SK-N-SH (cell line): ENCODE results near the gene FTL. TPM values are rescaled to one million over a fixed set of nuclear protein-coding genes. Genes with fewer than 3 reads are reported as not detected.

Experiments
- CTCF ChIA-PET: fragments of 300-600, 350-600 bp; formaldehyde crosslinking; extraction: SDS; loops from one replicate; lab custom pipeline; 2021; lab: Yijun Ruan, JAX
- POLR2A ChIA-PET: fragments of 350-600 bp; sonication (Branson Sonifier 250); formaldehyde crosslinking; extraction: SDS; loops from one replicate; lab custom pipeline; 2020; ENCODE audit warnings: antibody characterized with exemption, inconsistent platforms; lab: Yijun Ruan, JAX
- DNase-seq: peaks from one replicate; pipeline ENCODE4 v3.0.0; 2012
- H2AFZ ChIP-seq: fragments of 200-600 bp; sonication (generic); 2 replicates; pipeline ENCODE4 v1.8.1; 2016; ENCODE audit warnings: antibody characterized with exemption, mild to moderate bottlenecking, low read depth
- H3F3A ChIP-seq: fragments of 200-600 bp; sonication (generic); replicated peaks from 2 replicates; pipeline ENCODE3; 2016; ENCODE audit warnings: antibody characterized with exemption, mild to moderate bottlenecking; ENCODE audit not compliant: insufficient read depth
- H3K27ac ChIP-seq, 2 experiments: fragments of 200-500 bp in 1 of 2; fragments of 200-600 bp in 1 of 2; sonication (Bioruptor generic) in 1 of 2; sonication (generic), shearing (Covaris generic) in 1 of 2; 2 replicates each; pipeline versions ENCODE4 v1.5.1 to v1.6.1; 2014 to 2016; ENCODE audit warnings: low read depth in 2 of 2, inconsistent platforms in 1 of 2, low read length in 1 of 2, mild to moderate bottlenecking in 1 of 2, mixed read lengths in 1 of 2
- H3K27me3 ChIP-seq: fragments of 200-600 bp; sonication (generic), shearing (Covaris generic); 2 replicates; pipeline ENCODE4 v1.6.1; 2016; ENCODE audit warnings: mixed run types; ENCODE audit not compliant: insufficient read depth
- H3K36me3 ChIP-seq, 2 experiments: fragments of 200-500 bp in 1 of 2; fragments of 200-600 bp in 1 of 2; sonication (Bioruptor generic) in 1 of 2; sonication (generic) in 1 of 2; replicated peaks in 1 of 2; 2 replicates each; pipeline versions ENCODE3 to v1.5.1; 2014 to 2016; ENCODE audit warnings: low read length in 1 of 2, mild to moderate bottlenecking in 1 of 2; ENCODE audit not compliant: insufficient read depth in 2 of 2, control insufficient read depth in 1 of 2
- H3K4me1 ChIP-seq, 2 experiments: fragments of 200-500 bp in 1 of 2; fragments of 200-600 bp in 1 of 2; sonication (Bioruptor generic) in 1 of 2; sonication (generic), shearing (Covaris generic) in 1 of 2; 2 replicates each; pipeline versions ENCODE4 v1.5.1 to v1.6.1; 2014 to 2016; ENCODE audit warnings: low read depth in 1 of 2, low read length in 1 of 2, mixed run types in 1 of 2; ENCODE audit not compliant: insufficient read depth in 2 of 2, control insufficient read depth in 1 of 2
- H3K4me2 ChIP-seq: fragments of 200-600 bp; sonication (generic), shearing (Covaris generic); 2 replicates; pipeline ENCODE4 v1.6.1; 2017; ENCODE audit warnings: mixed run types
- H3K4me3 ChIP-seq, 2 experiments: fragments of 200-500 bp in 1 of 2; fragments of 200-600 bp in 1 of 2; sonication (Bioruptor generic) in 1 of 2; sonication (generic), shearing (Covaris generic) in 1 of 2; 2 replicates each; pipeline versions ENCODE4 v1.5.1 to v1.8.1; 2014 to 2016; ENCODE audit warnings: low read depth in 2 of 2, inconsistent platforms in 1 of 2, low read length in 1 of 2, mild to moderate bottlenecking in 1 of 2, mixed read lengths in 1 of 2, moderate library complexity in 1 of 2
- H3K79me2 ChIP-seq: fragments of 200-600 bp; sonication (generic); 2 replicates; pipeline ENCODE4 v1.8.1; 2017; ENCODE audit warnings: mild to moderate bottlenecking; ENCODE audit not compliant: insufficient read depth
- H3K9ac ChIP-seq: fragments of 200-600 bp; sonication (generic); 2 replicates; pipeline ENCODE4 v1.6.1; 2017; ENCODE audit warnings: mixed run types
- H3K9me2 ChIP-seq: fragments of 200-600 bp; sonication (generic); 2 replicates; pipeline ENCODE4 v1.6.1; 2017; ENCODE audit warnings: mixed run types
- H3K9me3 ChIP-seq: fragments of 200-600 bp; sonication (generic); 2 replicates; pipeline ENCODE4 v1.6.1; 2017; ENCODE audit warnings: mixed run types, mild to moderate bottlenecking, moderate library complexity
- H4K20me1 ChIP-seq: fragments of 200-600 bp; sonication (generic); 2 replicates; pipeline ENCODE4 v1.6.1; 2017; ENCODE audit warnings: mild to moderate bottlenecking, mixed run types; ENCODE audit not compliant: insufficient read depth
- ELF1 ChIP-seq: IDR thresholded peaks from 2 replicates; pipeline ENCODE4 v1.4.0; 2012
- EZH2phosphoT487 ChIP-seq: fragments of 200-600 bp; sonication (generic); IDR thresholded peaks from 2 replicates; pipeline ENCODE4 v1.6.1; 2017; ENCODE audit warnings: low read depth, mixed run types, mild to moderate bottlenecking, antibody characterized with exemption, moderate library complexity, borderline replicate concordance
- FOXJ3 ChIP-seq: sonication (generic); formaldehyde crosslinking; IDR thresholded peaks from 2 replicates; pipeline ENCODE4 v1.5.1; 2020; ENCODE audit warnings: mild to moderate bottlenecking, missing genetic modification reagents
- GABPA ChIP-seq: IDR thresholded peaks from 2 replicates; pipeline ENCODE4 v1.4.0; 2012; ENCODE audit warnings: low read depth, mild to moderate bottlenecking
- GATA2 ChIP-seq: sonication (generic); formaldehyde crosslinking; IDR thresholded peaks from 2 replicates; pipeline ENCODE4 v1.5.0; 2020; ENCODE audit warnings: mild to moderate bottlenecking, missing genetic modification reagents
- MEF2A ChIP-seq: IDR thresholded peaks from 2 replicates; pipeline ENCODE4 v1.4.0; 2012; ENCODE audit warnings: low read depth, borderline replicate concordance
- RAD21 ChIP-seq: IDR thresholded peaks from 2 replicates; pipeline ENCODE4 v1.6.1; 2012; ENCODE audit warnings: mild to moderate bottlenecking, low read length
- RXRA ChIP-seq: IDR thresholded peaks from 2 replicates; pipeline ENCODE4 v1.4.0; 2012; ENCODE audit warnings: low read depth, mild to moderate bottlenecking, borderline replicate concordance
- WGBS: methylation state at CpG from one replicate; pipeline ENCODE4 v1.1.6; 2017; ENCODE audit warnings: low lambda C conversion rate; 5-methylcytosine and 5-hydroxymethylcytosine counted together
- polyA plus RNA-seq, 3 experiments: library from polyadenylated mRNA; depleted of rRNA; stranded (reverse); fragments of >200 nt; gene quantifications; 2 replicates each; pipeline ENCODE4 v1.2.3, GENCODE V29; 2012
- TF ChIP-seq, protein P1 (sequence below): fragments of 150-350 bp; IDR thresholded peaks from 2 replicates; pipeline ENCODE4 v1.6.1; 2016; ENCODE audit warnings: mild to moderate bottlenecking, low read depth, low read length
- TF ChIP-seq, protein P2 (sequence below): IDR thresholded peaks from 2 replicates; pipeline ENCODE4 v1.4.0; 2012; ENCODE audit warnings: low read depth
- TF ChIP-seq, protein P3 (sequence below): fragments of 150-350 bp; IDR thresholded peaks from 2 replicates; pipeline ENCODE4 v1.6.1; 2017; ENCODE audit warnings: antibody characterized with exemption, low read length, low read depth, borderline replicate concordance

The FTL gene
- polyA plus RNA-seq, 1 of the 3 experiments (the other 2 are of a cell fraction) = 875 TPM

DNA sequence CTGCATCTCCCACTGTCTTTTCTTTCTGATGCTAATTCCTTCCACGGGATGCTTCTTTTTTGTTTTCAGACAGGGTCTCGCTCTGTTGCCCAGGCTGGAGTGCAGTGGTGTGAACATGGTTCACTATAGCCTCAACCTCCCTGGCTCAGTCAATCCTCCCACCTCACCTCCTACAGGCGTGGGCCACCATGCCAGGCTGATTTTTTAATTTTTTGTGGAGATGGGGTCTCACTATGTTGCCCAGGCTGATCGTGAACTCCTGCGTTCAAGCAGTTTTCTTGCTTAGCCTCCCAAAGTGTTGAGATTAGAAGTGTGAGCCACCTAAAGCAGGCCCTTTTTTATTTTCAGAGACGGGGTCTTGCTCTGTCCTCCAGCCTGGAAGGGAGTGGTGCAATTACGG is 23.2 kb downstream of the FTL start:
- no peak overlapping the region for H3K9ac ChIP-seq
- POLR2A ChIA-PET = no interaction called here

DNA sequence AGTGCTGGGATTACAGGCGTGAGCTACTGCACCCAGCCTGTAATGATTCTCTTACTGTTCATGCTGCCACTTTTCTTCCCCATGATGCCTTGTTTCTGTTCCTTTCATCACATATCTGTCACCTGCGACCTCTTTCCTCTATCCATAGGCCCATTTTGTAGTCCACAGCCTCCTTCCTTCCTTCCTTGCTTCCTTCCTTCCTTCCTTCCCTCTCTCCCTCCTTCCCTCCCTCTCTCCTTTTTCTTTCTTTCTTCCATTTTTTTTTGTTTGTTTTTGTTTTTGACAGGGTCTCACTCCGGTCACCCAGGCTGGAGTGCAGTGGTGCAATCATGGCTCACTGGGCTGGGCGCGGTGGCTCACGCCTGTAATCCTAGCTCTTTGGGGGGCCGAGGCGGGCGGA is 23.8 kb downstream of the FTL start:
- CTCF ChIA-PET = interaction anchor here (6.2 kb wide), 1 partner anchor 17 kb away, joined by 54 read pairs; no protein-coding TSS in a partner anchor
- Histone ChIP-seq H3K4me1 (peaks cover 0 to 7% of the 10 kb centered on the region in 2 experiments; a peak in 1 of 4 replicates), H3K4me2 (no peak overlapping the region), H3K9ac (no peak overlapping the region), H3K4me3 (no peak overlapping the region), H3K27me3 (no peaks in the 10 kb centered on the region), H3F3A (peaks cover 6% of the 10 kb centered on the region), H2AFZ (no peak overlapping the region), H3K79me2 (peaks cover 42% of the 10 kb centered on the region), H4K20me1 (no peaks in the 10 kb centered on the region), H3K27ac (no peak overlapping the region), H3K9me2 (no peaks in the 10 kb centered on the region), H3K36me3 (peaks cover 5 to 30% of the 10 kb centered on the region in 2 experiments), H3K9me3 (no peaks in the 10 kb centered on the region)
- POLR2A ChIA-PET = no interaction called here
- DNase-seq = no peak
- TF ChIP-seq EZH2phosphoT487 = no peak
- TF ChIP-seq GABPA = no peak
- TF ChIP-seq GATA2 = no peak
- TF ChIP-seq RXRA = no peak
- TF ChIP-seq FOXJ3 (CRISPR knock-in tag) = no peak
- TF ChIP-seq MEF2A = no peak
- no peak for TF ChIP-seq RAD21
- TF ChIP-seq, protein P1, sequence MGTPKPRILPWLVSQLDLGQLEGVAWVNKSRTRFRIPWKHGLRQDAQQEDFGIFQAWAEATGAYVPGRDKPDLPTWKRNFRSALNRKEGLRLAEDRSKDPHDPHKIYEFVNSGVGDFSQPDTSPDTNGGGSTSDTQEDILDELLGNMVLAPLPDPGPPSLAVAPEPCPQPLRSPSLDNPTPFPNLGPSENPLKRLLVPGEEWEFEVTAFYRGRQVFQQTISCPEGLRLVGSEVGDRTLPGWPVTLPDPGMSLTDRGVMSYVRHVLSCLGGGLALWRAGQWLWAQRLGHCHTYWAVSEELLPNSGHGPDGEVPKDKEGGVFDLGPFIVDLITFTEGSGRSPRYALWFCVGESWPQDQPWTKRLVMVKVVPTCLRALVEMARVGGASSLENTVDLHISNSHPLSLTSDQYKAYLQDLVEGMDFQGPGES = no peak
- 94% methylated on average over 9 of the region's 9 CpGs for WGBS

More for the DNA sequence above, 23.2 kb downstream of the FTL start:
- H2AFZ ChIP-seq = no peak overlapping the region
- no peaks in the 10 kb centered on the region for H3K27me3 ChIP-seq
- DNase-seq = no peak
- no peaks in the 10 kb centered on the region for H3K9me3 ChIP-seq
- H3K4me1 ChIP-seq = peaks cover 0 to 7% of the 10 kb centered on the region in 2 experiments; a peak in 1 of 4 replicates
- WGBS = 91% methylated on average over 7 of the region's 7 CpGs
- H3K79me2 ChIP-seq = peaks cover 40% of the 10 kb centered on the region
- TF ChIP-seq, protein P2, sequence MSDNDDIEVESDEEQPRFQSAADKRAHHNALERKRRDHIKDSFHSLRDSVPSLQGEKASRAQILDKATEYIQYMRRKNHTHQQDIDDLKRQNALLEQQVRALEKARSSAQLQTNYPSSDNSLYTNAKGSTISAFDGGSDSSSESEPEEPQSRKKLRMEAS = no peak
- TF ChIP-seq ELF1 = no peak
- TF ChIP-seq, all 33 proteins: peak for 0
- no peak overlapping the region for H3K4me3 ChIP-seq
- peaks cover 5 to 33% of the 10 kb centered on the region in 2 experiments for H3K36me3 ChIP-seq
- no peak overlapping the region for H3K27ac ChIP-seq
- H4K20me1 ChIP-seq = no peaks in the 10 kb centered on the region
- CTCF ChIA-PET = interaction anchor here (1.8 to 6.2 kb wide), 2 partner anchors 17 to 146 kb away, joined by 5 to 54 read pairs; no protein-coding TSS in a partner anchor
- no peaks in the 10 kb centered on the region for H3K9me2 ChIP-seq
- no peak overlapping the region for H3K4me2 ChIP-seq
- H3F3A ChIP-seq = peaks cover 6% of the 10 kb centered on the region

DNA sequence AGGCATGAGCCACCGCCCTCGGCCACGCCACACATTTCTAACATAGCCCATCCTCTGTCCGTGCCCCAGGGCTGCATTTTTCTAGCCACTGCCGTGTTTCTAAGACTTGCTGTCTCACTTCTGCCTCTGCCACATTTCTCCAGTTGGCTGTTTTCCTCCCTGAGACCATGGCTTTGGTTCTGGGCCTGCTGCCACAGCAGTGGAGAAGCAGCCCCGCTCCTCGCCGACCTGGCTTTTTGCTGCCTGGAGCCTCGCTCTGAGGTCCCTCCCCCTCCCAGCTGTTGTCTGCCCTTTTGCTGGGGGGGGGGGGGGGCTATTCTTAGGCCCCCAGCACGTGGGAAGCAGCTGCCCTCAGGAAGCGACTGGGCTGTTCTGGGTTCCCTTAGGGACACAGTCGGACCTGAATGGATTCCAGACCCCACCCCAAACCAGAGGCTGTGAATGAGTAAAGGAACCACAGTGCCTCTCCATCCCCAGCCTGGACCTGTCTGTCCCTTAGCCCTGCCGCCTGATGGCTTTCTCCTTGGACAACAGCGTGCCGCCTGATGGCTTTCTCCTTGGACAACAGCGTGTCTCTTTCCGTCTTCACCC is 24.7 kb downstream of the FTL start:
- Histone ChIP-seq H3K79me2 (peaks cover 51% of the 10 kb centered on the region), H3K4me3 (no peak overlapping the region), H3K9me3 (no peaks in the 10 kb centered on the region), H3K4me1 (peaks cover 0 to 11% of the 10 kb centered on the region in 2 experiments; a peak in 1 of 4 replicates), H3K4me2 (no peak overlapping the region), H3K27ac (no peak overlapping the region), H3K9me2 (no peaks in the 10 kb centered on the region), H3K27me3 (no peaks in the 10 kb centered on the region), H2AFZ (no peak overlapping the region), H3K9ac (no peak overlapping the region), H3K36me3 (peaks cover 5 to 27% of the 10 kb centered on the region in 2 experiments), H4K20me1 (no peaks in the 10 kb centered on the region), H3F3A (peaks cover 8% of the 10 kb centered on the region)
- ChIA-PET CTCF (interaction anchor here (6.2 kb wide), 1 partner anchor 18 kb away, joined by 54 read pairs; no protein-coding TSS in a partner anchor), POLR2A (no interaction called here)
- no peak for DNase-seq
- TF ChIP-seq ELF1 = no peak
- TF ChIP-seq, protein P2 = no peak
- TF ChIP-seq, protein P3, sequence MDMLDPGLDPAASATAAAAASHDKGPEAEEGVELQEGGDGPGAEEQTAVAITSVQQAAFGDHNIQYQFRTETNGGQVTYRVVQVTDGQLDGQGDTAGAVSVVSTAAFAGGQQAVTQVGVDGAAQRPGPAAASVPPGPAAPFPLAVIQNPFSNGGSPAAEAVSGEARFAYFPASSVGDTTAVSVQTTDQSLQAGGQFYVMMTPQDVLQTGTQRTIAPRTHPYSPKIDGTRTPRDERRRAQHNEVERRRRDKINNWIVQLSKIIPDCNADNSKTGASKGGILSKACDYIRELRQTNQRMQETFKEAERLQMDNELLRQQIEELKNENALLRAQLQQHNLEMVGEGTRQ = no peak
- 94% methylated on average over 14 of the region's 17 CpGs for WGBS
